HEK293 (cell line): ENCODE data around the gene RNF151.

Source experiments
- CTCF ChIA-PET: fragments of 350-600 bp; formaldehyde crosslinking; extraction: SDS; loops from one replicate; lab custom pipeline; 2021; ENCODE audit warnings: antibody characterized with exemption; lab: Yijun Ruan, JAX
- POLR2A ChIA-PET: fragments of 300-600 bp; formaldehyde crosslinking; extraction: SDS; loops from one replicate; lab custom pipeline; 2020; ENCODE audit warnings: antibody characterized with exemption, inconsistent platforms; lab: Yijun Ruan, JAX
- H3K27ac ChIP-seq: fragments of 200-500 bp; sonication (Bioruptor generic); 2 replicates; pipeline ENCODE4 v1.5.1; 2014; ENCODE audit warnings: low read depth, low read length, control low read depth, inconsistent platforms; ENCODE audit errors: extremely low read depth
- H3K36me3 ChIP-seq, 2 experiments: fragments of 200-500 bp in 1 of 2; sonication (Bioruptor generic) in 1 of 2; 1 replicate in 1 of 2; 2 replicates in 1 of 2; pipeline ENCODE4 v1.5.1; 2014 to 2017; ENCODE audit warnings: inconsistent platforms in 2 of 2, low read length in 2 of 2; ENCODE audit not compliant: control insufficient read depth in 2 of 2, insufficient read depth in 1 of 2
- H3K4me1 ChIP-seq: fragments of 200-500 bp; sonication (Bioruptor generic); 2 replicates; pipeline ENCODE4 v1.5.1; 2014; ENCODE audit warnings: mild to moderate bottlenecking, low read length, inconsistent platforms; ENCODE audit not compliant: control insufficient read depth, insufficient read depth
- H3K4me3 ChIP-seq: 2 replicates; pipeline ENCODE4 v1.5.1; 2011; ENCODE audit warnings: low read depth, mild to moderate bottlenecking, control low read depth, low read length, moderate library complexity
- H3K9me3 ChIP-seq: fragments of 200-500 bp; sonication (Bioruptor generic); 2 replicates; pipeline ENCODE4 v1.5.1; 2014; ENCODE audit warnings: low read depth, low read length, inconsistent platforms; ENCODE audit not compliant: control insufficient read depth, insufficient read depth
- REST ChIP-seq: fragments of 450-650 bp; formaldehyde crosslinking; IDR thresholded peaks from 2 replicates; pipeline ENCODE4 v1.5.1; 2016; ENCODE audit warnings: missing biosample characterization, missing genetic modification characterization
- SP3 ChIP-seq: fragments of 450-650 bp; formaldehyde crosslinking; IDR thresholded peaks from 2 replicates; pipeline ENCODE4 v1.5.1; 2016; ENCODE audit warnings: missing biosample characterization, missing genetic modification characterization
- ZBTB26 ChIP-seq: fragments of 450-650 bp; formaldehyde crosslinking; optimal IDR thresholded peaks from 2 replicates; pipeline ENCODE3; 2016; ENCODE audit warnings: missing biosample characterization, mild to moderate bottlenecking, missing genetic modification characterization
- ZBTB44 ChIP-seq: fragments of 450-650 bp; IDR thresholded peaks from 2 replicates; pipeline ENCODE4 v1.5.1; 2018; ENCODE audit warnings: missing biosample characterization, mild to moderate bottlenecking, missing genetic modification characterization
- ZFHX2 ChIP-seq: fragments of 450-650 bp; formaldehyde crosslinking; conservative IDR thresholded peaks from 2 replicates; pipeline ENCODE4 v1.5.1; 2016; ENCODE audit warnings: missing biosample characterization, missing genetic modification characterization
- ZFP41 ChIP-seq: fragments of 450-650 bp; formaldehyde crosslinking; IDR thresholded peaks from 2 replicates; pipeline ENCODE4 v1.5.1; 2016; ENCODE audit warnings: missing biosample characterization, missing genetic modification characterization, borderline replicate concordance
- ZFP69B ChIP-seq: fragments of 450-650 bp; formaldehyde crosslinking; IDR thresholded peaks from 2 replicates; pipeline ENCODE4 v1.5.1; 2016; ENCODE audit warnings: missing biosample characterization, missing genetic modification characterization
- ZNF280D ChIP-seq: fragments of 450-650 bp; formaldehyde crosslinking; IDR thresholded peaks from 2 replicates; pipeline ENCODE4 v1.5.1; 2016; ENCODE audit warnings: missing biosample characterization, missing genetic modification characterization
- ZNF350 ChIP-seq: fragments of 450-650 bp; formaldehyde crosslinking; IDR thresholded peaks from 2 replicates; pipeline ENCODE4 v1.5.0; 2017; ENCODE audit warnings: missing biosample characterization, mild to moderate bottlenecking, missing genetic modification characterization
- ZNF549 ChIP-seq: fragments of 450-650 bp; IDR thresholded peaks from 2 replicates; pipeline ENCODE4 v1.5.1; 2018; ENCODE audit warnings: missing biosample characterization, missing genetic modification characterization, mild to moderate bottlenecking, inconsistent platforms, moderate library complexity
- ZNF610 ChIP-seq: fragments of 450-650 bp; formaldehyde crosslinking; IDR thresholded peaks from 2 replicates; pipeline ENCODE4 v1.5.1; 2016; ENCODE audit warnings: missing biosample characterization, missing genetic modification characterization, borderline replicate concordance
- ZNF629 ChIP-seq: fragments of 450-650 bp; formaldehyde crosslinking; IDR thresholded peaks from 2 replicates; pipeline ENCODE4 v1.5.1; 2017; ENCODE audit warnings: missing biosample characterization, missing genetic modification characterization
- ZNF654 ChIP-seq: fragments of 450-650 bp; formaldehyde crosslinking; IDR thresholded peaks from 2 replicates; pipeline ENCODE4 v1.5.1; 2016; ENCODE audit warnings: low read depth, missing biosample characterization, missing genetic modification characterization
- ZNF791 ChIP-seq: fragments of 450-650 bp; formaldehyde crosslinking; IDR thresholded peaks from 2 replicates; pipeline ENCODE4 v1.5.1; 2016; ENCODE audit warnings: missing biosample characterization, missing genetic modification characterization
- ZXDB ChIP-seq: fragments of 450-650 bp; formaldehyde crosslinking; IDR thresholded peaks from 2 replicates; pipeline ENCODE4 v1.5.1; 2016; ENCODE audit warnings: missing biosample characterization, missing genetic modification characterization

RNF151 gene

GRCh38 chr16:1946495-1947368 lies 19.9 kb upstream of the RNF151 start:
- CTCF ChIA-PET: interaction anchor here (0.6 to 1.8 kb wide), 3 partner anchors 23 to 267 kb away, joined by 3 to 7 read pairs (median 3); partner anchors contain the start of genes NUBP2 and SPSB3
- no peaks in the 10 kb centered on the region for H3K9me3 ChIP-seq
- TF ChIP-seq ZFP69B (tag by site-specific recombination) (no peak), ZNF280D (tag by site-specific recombination) (no peak), ZFHX2 (tag by site-specific recombination) (no peak), ZNF610 (tag by site-specific recombination) (no peak), ZFP41 (tag by site-specific recombination) (no peak), REST (tag by site-specific recombination) (no peak), ZNF629 (tag by site-specific recombination) (no peak), ZBTB26 (no peak), ZNF654 (tag by site-specific recombination) (no peak), ZXDB (tag by site-specific recombination) (no peak), ZNF350 (tag by site-specific recombination) (no peak), ZNF549 (tag by site-specific recombination) (no peak), SP3 (tag by site-specific recombination) (no peak), ZNF791 (tag by site-specific recombination) (no peak), ZBTB44 (tag by site-specific recombination) (no peak)
- TF ChIP-seq, all 188 proteins: peak for 0
- Histone ChIP-seq H3K36me3 (no peaks in the 10 kb centered on the region), H3K4me3 (no peak overlapping the region), H3K27ac (no peak overlapping the region), H3K4me1 (no peaks in the 10 kb centered on the region)
- POLR2A ChIA-PET: interaction anchor here (0.7 to 1.2 kb wide), 2 partner anchors 14 to 18 kb away, joined by 3 to 5 read pairs; partner anchors contain the start of gene RPS2
